NCI-H345 (cell line): Measurements from ENCODE around the gene ESR1.
"Not testable (repeated sequence)": the region's sequence is repeated elsewhere in the genome, so short reads cannot be mapped to it uniquely, and the experiment has no call there.

Source experiments
- DNase-seq: peaks from one replicate; lab custom pipeline; 2025; lab: John Stamatoyannopoulos, UW

The ESR1 gene

DNA sequence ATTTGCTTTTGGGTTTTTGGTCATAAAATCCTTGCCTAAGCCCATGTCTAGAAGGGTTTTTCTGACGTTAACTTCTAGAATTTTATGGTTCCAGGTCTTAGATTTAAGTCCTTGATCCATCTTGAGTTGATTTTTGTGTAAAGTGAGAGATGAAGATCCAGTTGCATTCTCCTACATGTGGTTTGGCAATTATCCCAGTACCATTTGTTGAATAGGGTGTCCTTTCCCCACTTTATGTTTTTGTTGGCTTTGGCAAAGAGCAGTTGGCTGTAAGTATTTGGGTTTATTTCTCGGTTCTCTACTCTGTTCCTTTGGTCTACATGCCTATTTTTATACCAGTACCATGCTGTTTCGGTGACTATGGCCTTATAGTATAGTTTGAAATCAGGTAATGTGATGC is 86.9 kb downstream of the ESR1 start:
- not testable (repeated sequence) for DNase-seq

DNA sequence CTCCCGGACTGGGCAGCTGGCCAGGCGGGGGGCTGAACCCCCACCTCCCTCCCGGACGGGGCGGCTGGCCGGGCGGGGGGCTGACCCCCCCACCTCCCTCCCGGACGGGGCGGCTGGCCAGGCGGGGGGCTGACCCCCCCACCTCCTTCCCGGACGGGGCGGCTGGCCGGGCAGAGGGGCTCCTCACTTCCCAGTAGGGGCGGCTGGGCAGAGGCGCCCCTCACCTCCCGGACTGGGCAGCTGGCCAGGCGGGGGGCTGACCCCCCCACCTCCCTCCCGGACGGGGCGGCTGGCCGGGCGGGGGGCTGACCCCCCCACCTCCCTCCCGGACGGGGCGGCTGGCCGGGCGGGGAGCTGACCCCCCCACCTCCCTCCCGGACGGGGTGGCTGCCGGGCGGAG is 91.7 kb downstream of the ESR1 start:
- not testable (repeated sequence) for DNase-seq

DNA sequence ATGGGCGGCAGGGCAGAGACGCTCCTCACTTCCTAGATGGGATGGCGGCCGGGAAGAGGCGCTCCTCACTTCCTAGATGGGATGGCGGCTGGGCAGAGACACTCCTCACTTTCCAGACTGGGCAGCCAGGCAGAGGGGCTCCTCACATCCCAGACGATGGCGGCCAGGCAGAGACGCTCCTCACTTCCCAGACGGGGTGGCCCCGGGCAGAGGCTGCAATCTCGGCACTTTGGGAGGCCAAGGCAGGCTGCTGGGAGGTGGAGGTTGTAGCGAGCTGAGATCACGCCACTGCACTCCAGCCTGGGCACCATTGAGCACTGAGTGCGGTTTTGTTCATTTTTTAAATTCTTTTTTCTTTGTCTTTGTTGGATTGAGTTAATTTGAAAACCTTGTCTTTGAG is 92.3 kb downstream of the ESR1 start:
- DNase-seq: not testable (repeated sequence)

DNA sequence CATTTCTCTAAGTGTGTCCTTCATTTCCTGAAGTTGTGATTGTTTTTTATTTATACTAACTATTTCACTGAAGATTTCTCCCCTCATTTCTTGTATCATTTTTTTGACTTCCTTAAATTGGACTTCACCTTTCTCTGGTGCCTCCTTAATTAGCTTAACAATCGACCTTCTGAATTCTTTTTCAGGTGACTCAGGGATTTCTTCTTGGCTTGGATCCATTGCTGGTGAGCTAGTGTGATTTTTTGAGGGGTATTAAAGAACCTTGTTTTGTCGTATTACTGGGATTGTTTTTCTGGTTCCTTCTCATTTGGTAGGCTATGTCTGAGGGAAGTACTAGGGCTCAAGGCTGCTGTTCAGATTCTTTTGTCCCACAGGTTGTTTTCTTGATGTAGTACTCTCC is 92.8 kb downstream of the ESR1 start:
- no peak for DNase-seq

DNA sequence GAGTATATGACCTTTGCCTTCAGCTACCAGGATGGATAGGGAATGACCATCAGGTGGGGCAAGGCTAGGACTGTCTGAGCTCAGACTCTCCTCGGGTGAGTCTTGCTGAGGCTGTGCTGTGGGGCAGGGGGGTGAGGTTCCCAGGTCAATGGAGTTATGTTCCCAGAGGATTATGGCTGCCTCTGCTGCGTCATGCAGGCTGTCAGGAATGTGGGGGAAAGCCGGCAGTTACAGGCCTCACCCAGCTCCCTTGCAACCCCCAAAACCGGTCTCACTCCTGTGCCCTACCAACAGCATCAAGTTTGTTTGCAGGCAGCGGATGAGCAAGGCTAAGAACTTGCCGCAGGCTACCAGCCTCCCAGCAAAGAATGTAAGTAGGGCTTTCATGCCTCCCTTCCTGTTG is 93.5 kb downstream of the ESR1 start:
- no peak for DNase-seq

DNA sequence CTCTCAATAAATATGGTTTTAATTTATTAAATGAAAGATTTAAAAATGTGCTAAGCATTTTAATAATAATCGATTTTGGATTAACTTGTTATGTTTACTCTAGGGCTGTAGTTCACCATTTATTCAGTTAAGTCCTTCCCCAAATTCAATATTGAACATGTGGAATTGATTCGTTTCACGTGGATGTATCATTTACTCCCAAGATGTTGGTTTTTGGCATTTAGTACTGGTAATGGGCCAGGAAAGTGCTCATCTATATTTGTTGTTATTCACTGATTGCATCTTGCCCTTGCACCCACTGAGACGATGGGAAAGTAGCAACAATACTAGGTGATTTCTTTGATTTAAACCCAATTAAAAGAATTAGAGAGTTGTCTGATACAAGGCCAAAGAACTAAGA is 97.1 kb downstream of the ESR1 start:
- no peak for DNase-seq

DNA sequence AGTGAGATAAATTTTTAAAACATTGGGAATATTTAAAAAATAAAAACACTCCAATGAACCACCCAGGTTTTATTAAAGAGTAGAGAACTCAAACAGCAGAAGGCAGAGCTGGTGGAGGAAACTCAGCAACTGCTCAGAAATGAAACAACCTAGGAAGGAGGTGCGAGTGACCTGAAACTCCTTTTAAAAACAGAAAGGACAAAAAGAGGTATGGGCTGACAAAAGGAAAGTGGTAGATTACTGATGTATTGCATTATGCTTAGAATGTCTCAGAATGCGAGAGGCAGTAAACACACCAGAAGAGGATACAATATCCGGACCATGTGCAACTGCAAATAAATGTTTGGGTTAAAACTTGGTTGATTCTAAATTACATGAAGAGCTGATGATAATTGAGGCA is 97.6 kb downstream of the ESR1 start:
- no peak for DNase-seq

DNA sequence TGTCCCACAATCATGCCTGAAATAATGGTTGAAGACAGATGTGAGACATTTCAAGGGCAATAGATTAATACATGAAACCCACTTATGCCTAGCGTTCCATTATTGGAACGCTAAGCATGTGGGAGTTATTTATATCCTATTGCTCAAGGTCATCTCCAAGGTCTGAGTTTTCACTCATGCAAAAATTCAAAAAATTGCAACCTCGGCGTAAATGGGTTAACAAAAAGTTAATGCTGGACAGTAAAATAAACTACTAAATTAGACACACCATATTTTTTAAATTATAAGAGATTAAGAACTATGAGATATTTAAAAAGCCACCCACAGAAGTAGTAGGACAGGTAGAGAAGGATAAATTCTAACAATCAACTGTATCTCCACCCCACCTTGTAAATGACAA is 98.4 kb downstream of the ESR1 start:
- DNase-seq: no peak

DNA sequence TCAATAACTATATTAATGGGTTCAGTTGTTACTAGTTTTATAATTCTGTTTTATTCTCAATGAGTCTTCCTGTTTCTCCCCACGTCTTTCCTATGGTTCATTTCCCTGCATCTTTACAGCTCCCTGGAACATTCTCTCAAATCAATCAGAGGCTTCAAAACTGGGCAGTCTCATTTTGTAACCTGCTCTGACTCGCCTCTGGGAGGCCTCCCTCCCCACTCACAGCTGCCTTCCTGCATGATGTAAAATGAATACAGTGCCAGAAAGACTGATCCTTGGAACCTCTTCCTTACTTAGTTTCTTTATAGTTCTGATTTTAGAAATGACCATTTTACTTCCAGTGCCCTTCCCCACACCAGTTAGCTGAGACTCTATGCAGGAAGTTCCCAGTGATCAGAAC is 103.9 kb downstream of the ESR1 start:
- DNase-seq: no peak

DNA sequence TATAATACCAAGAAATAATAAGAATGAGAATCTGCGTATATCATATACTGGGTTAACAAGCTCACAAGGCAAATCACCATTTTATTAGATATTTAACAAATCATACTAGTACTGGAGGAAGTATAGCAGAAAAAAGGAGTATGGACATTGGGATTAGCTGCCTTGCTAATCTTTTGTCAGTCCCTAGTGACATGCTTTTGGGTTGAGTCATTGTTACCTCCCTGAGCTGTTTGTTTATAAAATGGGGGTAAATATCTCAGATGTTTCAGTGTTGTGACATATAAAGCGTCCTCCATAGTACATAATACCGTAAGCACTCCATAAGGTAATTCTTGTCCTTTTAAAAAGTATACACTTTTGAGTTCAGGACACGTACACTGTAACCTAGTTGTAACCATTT is 107.0 kb downstream of the ESR1 start:
- DNase-seq: no peak

DNA sequence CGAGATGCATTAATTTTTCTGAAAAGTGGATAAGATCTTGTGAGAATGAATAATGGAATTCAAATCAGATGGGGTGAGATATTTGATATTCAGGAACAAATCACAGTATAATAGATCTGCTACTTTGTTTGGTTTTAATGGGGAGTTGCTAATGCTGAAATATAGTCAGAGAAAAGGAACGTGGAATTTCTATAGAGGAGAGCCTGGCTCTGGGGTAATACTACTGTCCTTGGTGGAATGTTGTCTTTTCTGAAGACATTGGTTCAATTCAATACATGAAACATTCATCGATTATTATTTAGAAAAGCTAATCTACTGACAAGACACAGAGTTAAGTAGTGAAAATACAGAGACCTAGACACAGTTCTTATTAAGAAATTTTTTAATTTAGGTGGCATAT is 108.6 kb downstream of the ESR1 start:
- no peak for DNase-seq

DNA sequence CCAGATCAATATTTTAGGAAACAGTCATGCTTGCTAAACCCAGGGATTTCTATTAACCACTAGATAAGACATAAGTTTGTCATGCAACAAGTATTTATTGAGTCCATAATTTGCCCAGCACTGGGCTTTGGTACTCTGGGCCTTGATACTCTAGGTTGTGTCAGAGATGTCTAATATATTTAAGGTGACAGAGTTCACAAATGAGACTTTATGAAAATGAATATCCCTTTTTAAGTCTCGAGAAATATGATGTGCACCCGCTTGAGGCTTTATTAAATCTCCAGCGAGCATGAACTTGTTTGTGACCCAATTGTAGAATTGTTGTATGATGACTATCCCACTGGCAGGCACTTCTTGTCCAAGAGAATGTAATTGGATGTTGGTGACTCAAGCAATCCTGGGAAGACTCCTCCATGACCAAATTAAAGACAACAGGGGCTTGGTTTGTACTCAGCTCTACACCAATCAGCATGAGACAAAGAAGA is 109.2 kb downstream of the ESR1 start:
- DNase-seq: no peak

DNA sequence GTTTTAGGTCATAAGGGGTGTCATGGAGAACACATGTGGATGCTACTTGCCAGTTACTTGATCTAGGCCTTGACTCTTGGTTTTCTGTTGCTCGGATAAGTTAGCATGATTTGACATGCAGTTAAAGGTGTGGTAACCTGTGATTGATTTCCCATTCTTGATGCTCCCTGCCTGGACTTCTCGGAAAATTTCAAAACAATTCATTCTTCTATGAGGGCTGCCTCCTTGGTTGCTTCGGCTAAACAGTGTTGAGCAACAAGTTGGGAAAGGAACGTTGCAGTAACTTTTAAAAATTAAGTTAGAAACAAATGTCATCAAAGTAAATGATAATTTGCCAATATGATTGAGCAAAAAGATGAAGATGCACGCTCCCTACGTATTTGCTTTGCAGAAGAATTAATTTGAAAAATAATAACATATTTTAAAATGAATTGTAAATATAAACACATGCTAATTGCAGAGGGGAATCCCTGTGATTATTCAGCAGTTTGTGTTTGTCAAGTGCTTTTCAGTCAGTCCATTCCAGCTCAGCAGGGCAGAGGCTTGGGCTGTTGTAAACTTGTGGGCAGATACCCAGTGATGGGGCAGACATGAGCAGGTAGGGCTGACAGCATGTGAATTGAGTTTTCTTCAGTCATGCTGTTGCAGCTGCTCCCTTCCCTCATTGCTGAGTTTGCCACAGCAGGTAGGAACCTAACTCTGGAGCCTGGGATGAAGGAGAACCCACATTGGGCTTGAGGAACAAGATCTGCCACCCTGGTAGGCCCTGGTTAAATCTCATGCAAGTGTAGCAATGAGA is 110.2 kb downstream of the ESR1 start:
- DNase-seq: no peak

DNA sequence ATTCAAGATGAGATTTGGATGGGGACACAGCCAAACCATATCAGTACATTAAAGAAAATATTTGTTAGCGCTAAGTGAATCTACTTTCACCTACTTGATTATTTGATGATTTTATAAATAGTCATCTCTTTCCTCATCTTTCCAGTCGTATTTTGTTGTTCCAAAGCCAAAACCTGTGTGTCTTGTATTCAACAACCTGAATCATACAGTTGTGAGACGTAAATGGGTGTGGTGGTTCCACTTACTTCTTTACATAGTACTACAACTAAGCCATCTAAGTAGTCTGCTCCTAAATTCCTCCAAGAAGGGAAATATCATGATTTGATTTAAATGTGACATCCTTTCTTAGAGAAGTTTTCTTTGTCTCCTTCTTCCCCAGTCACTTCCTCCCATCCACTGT is 132.8 kb downstream of the ESR1 start:
- DNase-seq: no peak

DNA sequence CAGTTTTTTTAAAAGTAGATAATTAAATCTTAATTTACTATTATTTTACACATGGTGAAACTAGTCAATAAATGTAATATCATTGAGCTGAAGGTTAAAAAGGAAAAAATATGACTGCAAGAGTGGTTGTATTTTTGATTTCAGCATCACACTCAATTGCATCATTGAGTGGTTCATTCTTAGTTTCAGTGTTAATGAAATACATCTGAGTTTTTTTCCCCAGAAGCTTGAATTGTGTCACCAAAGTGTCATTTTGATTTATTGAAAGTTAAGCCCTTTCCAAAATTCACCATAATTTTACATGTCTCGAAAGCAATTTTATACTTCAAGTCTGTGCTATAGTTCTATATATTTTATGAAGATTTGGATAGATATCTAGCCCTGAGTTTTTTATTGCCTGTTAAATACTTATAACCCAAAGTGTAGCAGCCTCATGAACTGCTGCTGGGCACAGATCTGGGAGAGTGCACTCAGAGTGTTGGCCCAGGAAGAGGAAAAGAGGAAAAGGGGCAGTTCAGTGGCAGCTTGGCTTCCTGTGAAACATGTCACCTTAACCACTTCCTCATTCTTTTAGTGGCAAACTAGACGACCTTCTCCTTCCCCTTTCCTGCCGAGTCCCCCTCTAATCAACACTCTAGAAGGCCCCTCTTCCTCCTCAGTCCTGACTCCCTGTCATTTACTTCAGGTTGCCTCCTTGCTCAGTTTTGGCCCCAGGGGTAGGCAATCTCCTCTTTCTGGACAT is 140.7 kb downstream of the ESR1 start:
- DNase-seq: no peak

DNA sequence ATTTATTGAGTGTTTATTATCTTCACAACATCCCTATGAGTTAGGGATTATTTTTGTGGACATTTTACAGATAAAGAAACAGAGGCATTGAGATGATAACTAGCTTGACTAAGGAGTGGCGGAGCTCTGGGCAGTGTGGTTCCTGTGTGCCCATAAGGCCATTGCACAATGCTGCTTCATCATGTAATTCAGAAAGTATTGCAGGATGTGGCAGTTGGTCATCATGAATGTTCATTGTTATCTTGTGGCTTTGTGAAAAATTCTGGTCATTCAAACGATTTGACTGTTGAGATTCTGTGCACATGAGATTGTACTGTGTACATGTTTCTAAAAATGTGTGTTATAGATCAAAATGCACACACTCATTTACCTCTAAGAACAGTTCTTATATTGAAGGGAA is 150.8 kb downstream of the ESR1 start:
- no peak for DNase-seq

DNA sequence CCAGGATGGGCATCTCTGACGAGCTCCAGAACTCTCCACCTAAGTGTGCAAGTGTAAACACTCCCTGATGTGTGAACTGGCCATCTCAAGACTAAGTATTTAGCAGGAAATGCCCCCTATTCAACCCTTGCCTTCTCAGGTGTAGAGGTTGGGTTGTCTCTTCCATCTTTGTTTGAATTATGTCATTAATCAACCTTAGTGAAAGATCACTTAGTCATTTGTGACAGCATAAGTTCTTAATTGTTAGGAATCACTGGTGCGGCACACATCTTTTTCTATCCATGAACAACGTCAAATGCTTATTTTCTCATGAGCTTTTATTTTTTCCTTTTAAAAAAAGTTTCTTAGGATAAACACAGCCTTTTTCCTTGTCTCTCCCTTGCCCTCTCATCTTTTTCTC is 151.6 kb downstream of the ESR1 start:
- DNase-seq: no peak

DNA sequence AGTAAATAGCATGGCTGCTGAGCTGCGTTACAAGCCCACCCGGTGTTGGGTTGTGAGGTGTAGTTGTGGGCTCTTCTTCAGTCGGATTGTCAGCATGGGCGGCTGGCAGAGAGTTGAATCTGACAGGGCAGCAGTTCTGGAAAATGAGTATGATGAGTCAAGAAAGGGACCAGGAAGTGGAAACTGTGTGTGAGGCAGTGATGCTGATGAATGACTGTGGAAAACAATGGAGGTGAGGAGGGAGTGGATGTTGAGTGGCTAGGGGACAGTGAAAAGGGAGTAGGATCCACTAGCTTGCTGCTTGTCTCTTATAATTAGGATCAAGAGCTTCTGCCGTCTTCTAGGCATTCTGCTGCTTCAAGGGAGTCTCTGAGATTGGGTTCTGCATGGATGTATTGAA is 154.3 kb downstream of the ESR1 start:
- DNase-seq: no peak

DNA sequence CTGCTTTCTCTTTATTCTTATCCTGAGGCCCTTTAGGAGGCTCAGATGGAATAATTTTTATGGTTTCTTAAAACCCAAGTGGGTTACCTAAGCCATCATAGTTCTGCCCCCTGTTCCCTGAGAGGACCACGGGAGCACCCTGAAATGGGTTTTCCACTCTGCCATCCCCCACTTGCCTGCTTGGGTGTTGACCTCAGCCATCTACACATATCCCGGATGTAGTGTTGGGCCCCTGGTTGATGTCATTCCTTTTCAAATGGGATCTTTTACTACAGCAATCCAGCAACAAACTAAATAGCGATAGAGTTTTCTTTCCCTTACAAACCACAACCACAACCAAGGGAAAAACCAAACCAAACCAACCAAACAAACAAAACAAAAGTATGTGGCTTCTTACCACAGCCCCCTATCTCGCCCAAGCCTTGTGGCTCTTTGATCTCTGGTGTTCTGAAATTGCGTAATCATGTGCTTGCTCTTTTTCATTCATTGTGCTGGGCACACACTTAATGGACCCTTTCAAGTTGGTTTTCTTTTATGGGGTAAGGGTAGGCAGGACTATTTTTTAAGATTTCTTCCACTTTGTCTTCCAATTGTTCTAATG is 154.9 kb downstream of the ESR1 start:
- DNase-seq: no peak

DNA sequence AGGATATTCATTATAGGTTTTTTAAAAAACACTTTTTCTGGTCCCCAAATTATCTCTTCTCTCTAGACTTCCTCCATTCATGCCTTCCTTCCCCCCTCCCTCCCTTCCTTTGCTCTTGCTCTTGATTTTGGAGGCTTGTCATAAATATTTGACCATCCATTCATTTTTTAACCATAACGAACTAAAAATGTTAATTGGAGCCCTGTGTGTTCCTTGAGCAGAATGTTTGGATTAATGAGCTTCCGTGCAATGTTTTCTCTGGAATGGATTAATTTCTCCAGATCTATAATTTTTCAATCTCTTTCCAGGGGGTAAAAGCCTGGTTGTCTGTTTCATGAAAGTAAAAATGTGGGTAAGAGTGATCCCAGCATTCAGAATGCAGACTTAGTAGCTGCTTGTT is 155.5 kb downstream of the ESR1 start:
- DNase-seq: no peak

DNA sequence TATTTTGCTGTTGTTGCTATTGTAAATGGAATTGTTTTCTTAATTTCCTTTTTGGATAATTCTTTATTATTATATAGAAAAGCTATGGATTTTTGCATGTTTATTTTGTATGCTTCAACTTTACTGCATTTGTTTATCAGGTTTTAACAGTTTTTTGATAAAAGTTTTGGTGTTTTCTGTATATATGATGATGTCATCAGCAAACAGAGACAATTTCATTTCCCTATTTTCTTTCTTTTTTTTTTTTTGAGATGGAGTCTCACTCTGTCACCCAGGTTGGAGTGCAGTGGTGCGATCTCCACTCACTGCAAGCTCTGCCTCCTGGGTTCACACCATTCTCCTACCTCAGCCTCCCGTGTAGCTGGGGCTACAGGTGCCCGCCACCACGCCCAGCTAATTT is 156.9 kb downstream of the ESR1 start:
- not testable (repeated sequence) for DNase-seq

DNA sequence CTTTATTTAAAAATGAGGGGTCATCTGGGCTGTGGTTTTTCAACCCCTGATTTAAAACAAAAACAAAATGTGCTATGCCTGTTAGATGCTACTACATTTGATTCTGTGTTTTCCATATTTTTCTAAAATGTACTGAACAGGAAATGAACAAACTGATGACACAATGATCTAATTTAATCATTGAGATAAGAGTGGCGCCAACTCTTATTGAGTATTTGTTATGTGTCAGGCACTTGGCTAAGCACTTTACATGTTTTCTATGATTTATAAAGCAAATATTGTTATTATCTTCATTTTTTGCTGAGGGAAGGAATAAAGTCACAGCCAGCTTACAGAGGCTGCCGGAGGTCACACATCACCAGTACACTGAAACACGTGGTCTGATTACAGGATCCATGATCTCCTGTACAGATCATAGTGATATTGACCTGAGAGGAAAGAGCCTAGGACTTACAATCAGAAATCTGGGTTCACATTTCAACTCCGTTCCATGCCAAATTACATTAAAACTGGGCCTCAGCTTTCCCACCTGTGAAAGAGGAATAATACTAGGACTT is 166.7 kb downstream of the ESR1 start:
- DNase-seq: no peak

DNA sequence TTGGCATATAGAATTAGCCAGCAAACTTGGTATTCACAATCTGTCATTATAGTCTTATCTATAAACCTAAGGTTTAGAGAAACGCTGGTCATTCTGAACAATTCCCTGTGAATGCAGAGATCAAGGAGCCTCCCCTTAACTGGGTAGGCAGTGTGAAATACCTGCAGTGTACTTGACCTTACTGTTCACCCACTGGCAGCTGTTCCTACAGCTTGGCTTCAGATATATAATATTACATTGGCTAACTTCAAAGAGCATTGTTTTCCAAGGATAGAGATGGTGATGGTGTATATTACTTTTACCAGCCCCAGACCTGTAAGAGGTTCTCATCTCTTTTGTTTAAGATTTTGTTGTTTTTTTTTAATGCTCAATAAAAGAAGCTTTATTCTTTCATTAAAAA is 168.3 kb downstream of the ESR1 start:
- DNase-seq: no peak
